Pons (tissue), 1 donor: Measurements from ENCODE around the gene RRBP1.
A peak's percentile ranks its signal among the peaks of the same experiment; 100 is the strongest.

Experiments used
- DNase-seq: peaks from one replicate; pipeline ENCODE4 v3.0.0-alpha.2; 2016; ENCODE audit warnings: low spot score

RRBP1 gene

GRCh38 chr20:17680836-17681725 is 961 bp downstream of the RRBP1 start:
- DNase-seq: peak; percentile 75

DNA sequence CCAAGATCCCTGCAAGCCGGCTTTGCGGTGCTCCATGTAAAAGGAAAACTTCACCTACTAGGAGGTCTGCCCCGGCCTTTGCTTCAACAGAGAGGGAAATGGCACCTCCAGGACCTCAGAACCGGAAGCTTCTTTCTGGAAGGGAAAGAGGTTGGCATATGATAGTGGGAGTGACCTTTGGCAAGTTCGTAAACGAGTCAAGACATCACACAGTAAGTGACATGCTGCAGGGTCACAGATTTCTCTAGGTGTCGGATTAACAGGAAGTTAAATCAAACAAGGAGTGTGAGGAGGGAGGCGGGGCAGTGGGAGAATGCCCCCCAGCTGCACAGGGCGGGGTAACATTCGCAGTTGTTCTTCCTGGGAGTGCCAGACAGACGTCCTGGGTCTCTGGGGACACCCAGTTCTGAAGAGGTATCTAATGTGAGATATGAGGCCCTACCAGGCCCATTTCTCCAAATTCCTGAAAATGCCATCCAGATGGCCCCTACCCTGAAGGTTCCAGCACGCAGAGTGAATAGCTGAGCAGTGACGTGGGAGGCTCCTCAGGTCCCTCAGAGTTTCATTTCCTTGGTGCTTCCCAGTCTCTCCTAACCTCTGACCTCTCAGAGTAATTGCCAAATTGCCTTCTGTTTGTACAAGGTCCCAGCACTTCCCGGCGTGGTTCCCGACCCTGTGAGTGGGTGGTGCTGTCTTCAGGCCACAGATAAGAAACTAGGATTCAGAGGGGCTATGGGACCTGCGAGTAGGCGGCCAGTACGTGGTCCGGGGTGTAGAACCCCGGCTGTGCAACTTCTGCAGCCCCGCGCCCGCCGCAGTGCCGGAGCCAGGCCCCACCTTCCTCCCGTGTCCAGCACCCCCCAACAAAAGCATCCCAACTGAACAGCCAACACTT is 1.9 kb downstream of the RRBP1 start:
- peak; percentile 57 for DNase-seq

GRCh38 chr20:17678886-17679285 is 3.2 kb downstream of the RRBP1 start:
- DNase-seq: no peak

GRCh38 chr20:17678295-17678694 is 3.7 kb downstream of the RRBP1 start:
- DNase-seq: no peak

DNA sequence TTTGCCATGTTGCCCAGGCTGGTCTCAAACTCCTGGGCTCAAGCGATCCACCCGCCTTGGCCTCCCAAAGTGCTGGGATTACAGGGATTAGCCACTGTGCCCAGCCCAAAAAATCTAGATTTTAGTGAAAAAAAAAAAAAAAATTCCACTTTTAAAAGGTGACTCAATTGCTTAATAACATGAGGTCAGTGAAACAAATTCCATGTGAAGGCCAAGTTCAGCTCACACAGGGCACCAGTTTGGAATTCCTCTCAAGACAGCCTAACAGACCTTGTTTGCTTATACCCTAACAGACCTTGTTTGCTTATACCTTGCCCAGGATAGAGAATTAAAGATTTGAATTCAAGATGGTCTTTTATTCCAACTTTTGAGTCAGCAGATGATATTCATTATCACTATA is 5.1 kb downstream of the RRBP1 start:
- no peak for DNase-seq

- DNase-seq: no peak
These were observed 5.7 kb downstream of the RRBP1 start for GRCh38 chr20:17676378-17676759.

- no peak for DNase-seq
These were observed 6.3 kb downstream of the RRBP1 start for GRCh38 chr20:17675519-17676377.

DNA sequence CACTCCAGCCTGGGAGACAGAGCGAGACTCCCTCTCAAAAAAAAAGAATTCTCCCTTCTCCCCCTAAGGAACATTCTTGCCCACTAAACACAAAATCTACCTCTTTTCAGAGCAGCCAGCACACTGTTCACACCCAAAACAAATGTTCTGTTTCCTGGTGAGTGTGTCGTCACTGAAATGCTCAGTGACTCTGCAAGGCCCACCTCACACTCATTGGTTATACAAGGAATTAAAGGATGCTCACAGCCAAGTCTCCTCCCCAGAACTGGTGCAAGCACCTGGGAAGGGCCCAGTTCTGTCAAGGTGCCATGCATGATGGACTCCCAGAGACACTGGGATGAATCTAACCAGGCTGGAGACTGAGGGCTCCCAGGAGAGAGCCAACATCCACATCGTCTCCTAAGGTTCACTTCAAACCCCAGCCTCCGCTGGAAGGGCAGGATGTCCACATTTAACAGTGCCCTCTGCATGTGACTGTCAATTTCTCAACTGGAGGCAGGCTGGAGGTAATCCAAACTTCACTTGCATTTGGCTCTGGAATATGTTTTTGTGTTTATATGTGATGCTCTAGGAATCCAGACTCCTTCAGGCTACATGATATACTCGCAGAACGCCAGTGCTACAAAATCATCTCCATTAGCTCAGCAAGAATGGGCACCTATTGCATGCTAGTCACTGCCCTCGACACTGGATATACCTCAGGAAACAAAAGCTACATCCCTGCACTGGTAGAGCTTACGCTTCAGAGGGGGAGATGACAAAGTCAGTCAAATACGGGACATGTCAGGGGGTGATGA is 7.1 kb downstream of the RRBP1 start:
- DNase-seq: no peak

DNA sequence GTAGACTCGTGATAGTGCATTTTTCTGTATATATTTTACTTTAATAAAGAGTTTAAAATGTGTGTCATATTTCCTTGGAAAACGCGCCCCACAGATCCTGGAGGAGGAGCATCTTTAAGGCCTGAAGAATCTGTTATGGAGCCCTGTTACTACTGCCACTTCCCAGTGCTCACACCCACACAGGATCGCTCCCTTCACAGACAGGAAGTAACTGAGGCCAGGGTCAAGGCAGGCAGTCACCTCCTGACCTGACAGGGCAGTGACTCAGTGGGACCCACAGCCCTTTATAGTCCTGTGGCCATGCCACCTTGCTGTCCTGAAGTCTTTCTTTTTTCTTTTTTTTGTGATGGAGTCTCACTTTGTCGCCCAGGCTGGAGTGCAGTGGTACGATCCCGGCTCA is 9.0 kb downstream of the RRBP1 start:
- DNase-seq: no peak

DNA sequence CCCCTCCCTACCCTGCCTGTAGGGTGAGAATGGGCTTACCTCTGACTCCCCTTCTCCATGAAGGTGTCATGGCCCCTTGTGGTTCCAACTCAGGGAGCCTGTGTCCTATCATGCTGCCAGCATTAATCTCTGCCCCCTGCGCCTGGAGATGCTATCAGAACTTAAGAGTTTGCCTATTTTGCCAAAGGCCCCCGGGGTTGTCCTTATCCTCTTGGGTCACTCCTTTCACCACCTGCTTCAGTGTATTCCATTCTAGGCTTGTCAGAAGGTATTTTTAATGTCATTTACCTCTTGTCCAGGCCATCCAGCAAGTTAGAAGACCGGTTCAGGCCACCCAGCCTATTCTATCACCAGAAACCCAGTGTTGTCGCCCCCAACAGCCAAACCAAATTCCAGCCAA is 10.5 kb downstream of the RRBP1 start:
- DNase-seq: no peak

DNA sequence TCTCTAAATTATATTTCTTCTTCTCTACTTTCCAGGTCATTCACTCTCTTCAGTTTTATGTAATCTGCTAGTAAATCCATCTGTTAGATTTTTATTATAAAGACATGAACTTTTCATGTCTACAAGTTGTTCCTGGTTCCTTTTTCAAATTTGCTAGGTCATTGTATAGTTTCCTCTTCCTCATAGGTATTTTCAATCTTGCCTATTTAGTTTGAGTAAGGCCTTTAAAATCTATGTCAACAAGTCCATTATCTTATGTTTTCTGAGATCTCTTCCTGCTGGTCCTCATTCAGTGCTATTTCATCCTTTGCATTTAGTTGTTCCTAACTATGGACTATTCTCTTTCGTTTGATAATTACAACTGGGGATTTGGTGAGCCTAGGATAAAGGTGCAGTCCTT is 11.0 kb downstream of the RRBP1 start:
- no peak for DNase-seq

GRCh38 chr20:17669306-17669931 is 12.6 kb downstream of the RRBP1 start:
- DNase-seq: no peak

DNA sequence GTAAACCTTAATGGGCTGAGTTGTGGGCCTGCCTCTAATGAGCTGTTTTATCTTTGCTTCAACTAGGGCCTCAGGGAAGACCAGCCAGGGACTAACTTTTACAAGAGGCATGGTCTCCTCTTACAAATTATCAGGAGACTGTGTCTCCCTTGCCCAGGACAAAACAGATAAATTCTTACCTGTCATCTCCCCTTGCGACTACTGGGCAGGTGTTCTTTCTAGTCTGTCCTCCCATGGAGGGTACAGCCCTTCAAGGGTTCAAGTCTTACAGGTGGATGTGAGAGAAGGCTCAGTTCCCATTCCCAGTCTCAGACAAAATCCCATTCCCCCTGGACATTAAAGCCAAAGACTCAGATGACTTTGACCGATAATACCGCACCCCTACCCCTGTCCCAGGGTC is 13.6 kb downstream of the RRBP1 start:
- no peak for DNase-seq

- DNase-seq: no peak
These were observed 14.6 kb downstream of the RRBP1 start for GRCh38 chr20:17667445-17667844.

DNA sequence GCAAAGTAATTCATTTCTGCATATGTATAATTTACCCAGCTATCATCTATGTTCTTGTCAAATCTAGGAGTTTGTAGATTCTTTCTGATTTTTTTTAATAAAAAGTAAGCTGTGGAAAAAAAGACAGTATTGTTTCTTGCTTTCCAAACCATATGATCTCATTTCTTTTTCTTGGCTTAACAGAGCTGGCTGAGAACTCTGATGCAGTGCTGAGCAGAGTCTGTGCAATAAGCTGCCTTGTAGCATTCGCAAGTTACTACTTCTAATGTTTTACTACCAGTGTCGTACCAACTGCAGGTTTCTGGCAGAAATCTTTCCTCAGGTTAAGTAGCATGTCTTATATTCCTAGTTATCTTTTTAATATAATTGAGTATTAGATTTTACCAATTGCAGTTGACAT is 15.6 kb downstream of the RRBP1 start:
- DNase-seq: peak; percentile 62

DNA sequence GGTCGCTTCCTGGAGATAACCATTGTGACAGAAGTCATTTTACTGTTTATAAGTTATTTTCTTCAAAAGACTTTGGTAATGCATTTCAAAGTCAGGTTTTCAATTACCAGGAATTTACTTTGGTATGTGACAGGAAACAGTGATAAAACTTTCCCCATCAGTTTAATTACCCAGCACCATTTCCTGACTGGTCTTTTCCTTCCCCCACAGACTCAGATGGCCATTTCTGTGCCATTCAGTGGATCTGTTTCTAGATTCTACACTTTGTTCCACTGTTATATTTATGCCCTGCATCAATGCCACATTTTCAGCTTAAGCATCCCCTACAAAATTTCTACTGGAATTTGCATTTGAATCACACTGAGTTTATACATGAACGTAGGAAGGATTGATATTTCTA is 16.3 kb downstream of the RRBP1 start:
- no peak for DNase-seq

- DNase-seq: no peak
These were observed 17.9 kb downstream of the RRBP1 start for GRCh38 chr20:17664025-17664633.

GRCh38 chr20:17663486-17663885 is 18.6 kb downstream of the RRBP1 start:
- no peak for DNase-seq

DNA sequence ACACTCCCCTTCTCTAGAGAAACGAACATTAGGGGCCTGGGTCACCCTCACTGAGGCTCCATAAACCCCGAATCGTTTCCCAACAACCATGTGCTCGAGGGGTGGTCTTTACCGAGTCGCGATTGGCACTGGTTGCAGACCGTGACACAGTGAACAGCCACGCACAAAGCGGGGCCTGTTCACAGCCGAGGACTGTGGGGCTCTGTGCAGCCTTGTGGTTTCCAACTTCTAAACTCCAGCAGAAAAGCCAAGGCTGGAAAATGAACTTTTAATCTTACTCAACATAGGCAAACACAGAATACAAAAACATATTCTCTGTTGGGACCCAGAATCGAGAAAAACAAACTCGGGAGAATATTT is 19.0 kb downstream of the RRBP1 start:
- peak; percentile 84 for DNase-seq

GRCh38 chr20:17662333-17663039 is 19.6 kb downstream of the RRBP1 start:
- DNase-seq: no peak
